Upper lobe of left lung (tissue), 4 donors: ENCODE measurements around the gene PPP2R2D.

ENCODE experiments used
- EP300 ChIP-seq, 4 donors: sonication (generic); formaldehyde crosslinking; IDR thresholded peaks; one replicate each; pipeline ENCODE4 v1.5.1; 2017; ENCODE audit warnings: antibody characterized with exemption in 4 of 4, control low read depth in 2 of 4
- POLR2A ChIP-seq, 4 donors: fragments of 450-650 bp; IDR thresholded peaks; one replicate each; pipeline ENCODE4 v1.5.1; 2016 to 2017; ENCODE audit warnings: antibody characterized with exemption in 4 of 4, mild to moderate bottlenecking in 2 of 4
- POLR2AphosphoS5 ChIP-seq, 2 donors: sonication (generic); formaldehyde crosslinking; IDR thresholded peaks; one replicate each; pipeline ENCODE4 v1.5.1; 2017; ENCODE audit warnings: antibody characterized with exemption in 2 of 2
- TF ChIP-seq, protein P1 (sequence below), 6 experiments: fragments of 450-650 bp in 4 of 6; fragments of 200-600 bp in 2 of 6; sonication (generic) in 2 of 6; IDR thresholded peaks; one replicate each; pipeline ENCODE4 v1.5.1; 2016 to 2019; ENCODE audit warnings: antibody characterized with exemption in 6 of 6

DNA sequence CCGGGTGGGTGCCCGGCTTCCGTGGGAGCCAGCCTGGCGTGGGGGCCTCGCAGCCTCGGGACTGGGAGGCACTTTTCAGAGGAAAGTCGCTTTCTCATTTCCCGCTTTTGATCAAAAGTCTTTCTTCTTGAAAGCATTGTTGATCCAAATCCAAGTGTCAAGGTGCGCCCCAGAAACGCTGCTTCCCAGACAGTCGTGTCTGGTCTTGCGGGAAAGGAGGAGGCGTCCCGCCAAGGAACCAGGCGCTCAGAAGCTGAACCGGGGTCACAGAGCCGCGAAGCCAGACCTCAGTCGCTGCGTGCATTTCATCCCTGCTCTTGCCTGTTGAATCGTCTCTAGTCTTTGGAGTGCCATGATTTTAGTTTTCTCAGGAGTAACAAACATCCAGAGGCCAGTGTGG, 82.0 kb downstream of the PPP2R2D start:
- TF ChIP-seq POLR2A (IDR thresholded peaks at IDR 0.05) (no peak), EP300 (IDR thresholded peaks at IDR 0.05) (no peak), POLR2AphosphoS5 (IDR thresholded peaks at IDR 0.05) (no peak)
- TF ChIP-seq, protein P1, sequence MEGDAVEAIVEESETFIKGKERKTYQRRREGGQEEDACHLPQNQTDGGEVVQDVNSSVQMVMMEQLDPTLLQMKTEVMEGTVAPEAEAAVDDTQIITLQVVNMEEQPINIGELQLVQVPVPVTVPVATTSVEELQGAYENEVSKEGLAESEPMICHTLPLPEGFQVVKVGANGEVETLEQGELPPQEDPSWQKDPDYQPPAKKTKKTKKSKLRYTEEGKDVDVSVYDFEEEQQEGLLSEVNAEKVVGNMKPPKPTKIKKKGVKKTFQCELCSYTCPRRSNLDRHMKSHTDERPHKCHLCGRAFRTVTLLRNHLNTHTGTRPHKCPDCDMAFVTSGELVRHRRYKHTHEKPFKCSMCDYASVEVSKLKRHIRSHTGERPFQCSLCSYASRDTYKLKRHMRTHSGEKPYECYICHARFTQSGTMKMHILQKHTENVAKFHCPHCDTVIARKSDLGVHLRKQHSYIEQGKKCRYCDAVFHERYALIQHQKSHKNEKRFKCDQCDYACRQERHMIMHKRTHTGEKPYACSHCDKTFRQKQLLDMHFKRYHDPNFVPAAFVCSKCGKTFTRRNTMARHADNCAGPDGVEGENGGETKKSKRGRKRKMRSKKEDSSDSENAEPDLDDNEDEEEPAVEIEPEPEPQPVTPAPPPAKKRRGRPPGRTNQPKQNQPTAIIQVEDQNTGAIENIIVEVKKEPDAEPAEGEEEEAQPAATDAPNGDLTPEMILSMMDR (IDR thresholded peaks at IDR 0.05), result no peak
